ENCODE measurements around the gene PHC1.

DNA sequence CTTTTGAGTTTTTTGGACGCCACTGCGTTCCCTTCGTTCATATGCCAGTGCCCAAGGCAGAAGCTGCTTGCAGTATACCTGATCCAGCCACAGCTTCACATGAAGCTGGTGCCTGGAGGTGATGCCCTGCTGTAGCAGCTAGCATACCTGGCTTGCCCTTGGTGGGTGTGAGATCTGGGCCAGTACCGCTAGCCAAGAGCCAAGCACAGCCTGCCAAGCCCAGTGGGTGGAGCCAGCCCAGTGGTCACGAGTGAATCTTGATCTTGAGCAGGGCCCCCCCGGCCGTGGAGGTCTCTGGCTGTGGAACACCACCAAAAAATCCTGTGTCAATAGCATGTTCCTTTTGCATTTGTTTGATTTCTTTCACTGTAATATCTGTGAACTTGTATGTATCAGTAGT is 42.5 kb downstream of the PHC1 start:
- TF ChIP-seq CTCF (conservative IDR thresholded peaks at IDR 0.05; ENCODE audit: low read length) = no peak
- TF ChIP-seq EZH2phosphoT487 (IDR thresholded peaks at IDR 0.05; ENCODE audit: borderline replicate concordance, low read depth, low read length) = no peak
